ENCODE results near the gene PLEKHO1.

Gene PLEKHO1

DNA sequence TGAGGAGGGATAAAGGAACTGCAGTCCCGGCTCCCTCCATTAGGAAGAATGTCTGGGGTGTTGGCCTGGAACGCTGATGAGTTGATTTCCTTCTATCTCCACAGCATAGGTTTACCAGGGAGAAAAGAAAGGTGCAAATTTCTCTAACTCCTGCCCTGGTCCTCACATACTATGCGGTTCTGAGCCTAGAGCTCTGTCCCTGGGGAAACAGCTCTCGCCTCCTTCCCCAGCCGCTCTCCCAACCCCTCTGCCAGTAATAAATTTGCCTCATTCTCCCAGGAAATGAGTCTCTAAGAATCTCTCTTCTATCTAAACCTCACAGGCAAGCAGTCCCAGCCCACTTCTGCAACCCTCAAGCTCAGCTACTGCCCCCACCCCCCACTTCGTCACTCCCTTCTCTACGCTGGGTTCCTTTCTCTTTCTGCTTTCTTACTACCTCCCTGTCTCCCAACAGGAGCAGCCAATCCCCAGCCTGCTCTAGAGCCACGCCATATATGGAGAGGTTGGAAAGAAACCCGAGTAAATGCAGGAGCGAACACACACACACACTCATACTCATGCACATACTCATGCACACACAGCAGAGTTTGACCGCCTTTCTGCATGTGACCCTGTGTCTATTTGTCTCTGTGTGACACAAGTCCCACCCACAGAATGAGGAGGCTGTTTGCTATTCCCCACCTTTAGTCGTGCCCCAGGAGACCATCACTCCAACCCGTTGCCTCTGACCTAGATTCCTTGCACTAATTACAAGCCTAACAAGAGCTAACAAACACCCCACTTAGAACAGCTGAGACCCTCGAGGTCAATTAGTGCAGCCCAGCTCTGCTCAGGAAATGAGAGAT, 13.4 kb downstream of the PLEKHO1 start:
- Histone ChIP-seq H3K4me1 (ENCODE audit: control insufficient read depth, insufficient read depth, low read length) (peaks cover 38% of the 10 kb centered on the region), H3K9ac (ENCODE audit: low read length) (peak overlapping the region; percentile 69), H3K27me3 (ENCODE audit: control insufficient read depth, insufficient read depth, low read length) (no peaks in the 10 kb centered on the region), H3K9me3 (ENCODE audit: control insufficient read depth, low read length) (no peaks in the 10 kb centered on the region), H3K36me3 (ENCODE audit: control insufficient read depth, insufficient read depth, low read length) (no peaks in the 10 kb centered on the region), H3K4me3 (ENCODE audit: low read length) (peak overlapping the region; percentile 4)

DNA sequence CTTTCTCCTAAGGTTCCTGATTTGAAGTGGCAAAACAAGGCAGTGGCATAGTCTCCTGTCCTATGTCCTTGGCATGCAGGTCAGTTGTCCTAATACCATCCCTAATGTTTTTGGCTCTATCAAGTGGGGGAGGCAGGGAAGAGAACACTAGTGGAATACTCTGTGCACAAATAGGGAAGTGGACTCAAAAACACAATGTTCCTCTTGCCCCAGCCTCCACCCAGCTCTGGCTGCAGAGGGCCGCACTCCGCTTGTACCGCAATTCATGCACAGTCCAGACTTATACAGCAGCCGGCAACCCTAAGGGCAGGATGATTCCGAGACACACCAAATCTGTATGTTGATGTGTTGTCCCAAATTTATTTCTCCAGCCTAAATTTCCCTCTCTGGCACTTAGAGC, 14.5 kb downstream of the PLEKHO1 start:
- no peak overlapping the region for H3K9ac ChIP-seq (ENCODE audit: low read length)
- no peaks in the 10 kb centered on the region for H3K27me3 ChIP-seq (ENCODE audit: control insufficient read depth, insufficient read depth, low read length)
- H3K36me3 ChIP-seq (ENCODE audit: control insufficient read depth, insufficient read depth, low read length) = no peaks in the 10 kb centered on the region
- no peaks in the 10 kb centered on the region for H3K9me3 ChIP-seq (ENCODE audit: control insufficient read depth, low read length)
- peaks cover 42% of the 10 kb centered on the region for H3K4me1 ChIP-seq (ENCODE audit: control insufficient read depth, insufficient read depth, low read length)
- no peak overlapping the region for H3K4me3 ChIP-seq (ENCODE audit: low read length)

DNA sequence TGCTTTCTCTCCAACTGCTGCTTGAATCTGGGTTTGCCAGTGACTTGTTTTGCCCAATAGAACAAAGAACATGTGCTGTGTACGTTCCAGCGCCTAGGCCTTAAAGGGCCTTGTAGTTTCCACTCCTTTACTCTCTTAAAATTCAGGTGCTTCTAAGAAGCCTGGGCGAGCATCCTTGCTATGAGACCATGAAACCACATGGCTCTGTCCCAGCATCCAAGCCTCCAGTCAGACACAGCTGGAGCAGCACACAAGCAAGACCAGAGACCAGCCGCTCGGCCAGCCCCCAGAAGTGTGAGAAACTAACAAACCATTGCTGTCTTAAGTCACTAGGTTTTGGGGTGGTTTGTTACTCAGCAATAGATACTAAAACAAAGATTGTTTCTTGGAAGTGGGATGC, 15.1 kb downstream of the PLEKHO1 start:
- Histone ChIP-seq H3K36me3 (ENCODE audit: control insufficient read depth, insufficient read depth, low read length) (no peaks in the 10 kb centered on the region), H3K9ac (ENCODE audit: low read length) (peak overlapping the region; percentile 11), H3K27me3 (ENCODE audit: control insufficient read depth, insufficient read depth, low read length) (no peaks in the 10 kb centered on the region), H3K9me3 (ENCODE audit: control insufficient read depth, low read length) (no peaks in the 10 kb centered on the region), H3K4me1 (ENCODE audit: control insufficient read depth, insufficient read depth, low read length) (peaks cover 43% of the 10 kb centered on the region), H3K4me3 (ENCODE audit: low read length) (no peak overlapping the region)

DNA sequence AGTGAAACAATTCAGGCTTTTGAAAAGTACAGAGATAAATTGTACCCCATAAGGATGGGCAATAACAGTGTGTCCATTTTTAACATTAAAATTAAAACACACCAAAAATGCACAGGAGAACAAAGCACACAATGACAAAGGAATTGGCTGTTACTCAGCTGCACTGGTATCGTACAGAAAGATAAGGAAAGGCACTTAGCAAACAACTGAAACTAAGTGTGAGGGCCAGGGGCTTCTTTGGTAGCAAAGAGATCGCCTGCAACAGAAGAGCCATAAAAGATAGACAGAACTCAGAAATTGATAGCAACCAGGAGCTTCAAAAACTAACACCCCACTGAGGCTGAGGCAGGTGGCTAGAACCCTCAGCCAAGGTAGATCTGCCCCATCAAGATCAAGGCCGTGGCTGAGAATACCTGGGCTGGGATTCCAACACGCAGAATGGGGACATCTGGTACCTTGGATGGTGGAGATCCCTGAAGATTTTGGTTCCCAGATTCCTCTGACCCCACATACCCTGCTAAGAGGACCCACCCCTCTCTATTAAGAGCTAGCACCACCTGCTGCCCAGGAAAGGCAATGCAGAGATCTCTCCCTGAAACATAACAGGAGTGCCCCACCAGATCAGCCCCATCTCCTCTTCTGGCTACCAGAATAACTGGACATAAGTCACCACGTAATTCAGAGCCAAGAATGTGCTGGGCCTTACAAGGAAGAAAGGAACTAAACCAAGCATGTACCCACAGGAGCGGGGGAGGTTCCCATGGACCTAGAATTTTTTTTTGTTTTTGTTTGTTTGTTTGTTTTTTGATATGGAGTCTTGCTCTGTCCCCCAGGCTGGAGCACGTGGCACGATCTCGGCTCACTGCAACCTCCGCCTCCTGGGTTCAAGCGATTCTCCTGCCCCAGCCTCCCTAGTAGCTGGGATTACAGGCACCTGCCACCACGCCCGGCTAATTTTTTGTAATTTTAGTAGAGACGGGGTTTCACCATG, 16.2 kb downstream of the PLEKHO1 start:
- no peak overlapping the region for H3K4me3 ChIP-seq (ENCODE audit: low read length)
- peaks cover 43% of the 10 kb centered on the region for H3K4me1 ChIP-seq (ENCODE audit: control insufficient read depth, insufficient read depth, low read length)
- H3K9ac ChIP-seq (ENCODE audit: low read length) = no peak overlapping the region
- no peaks in the 10 kb centered on the region for H3K27me3 ChIP-seq (ENCODE audit: control insufficient read depth, insufficient read depth, low read length)
- H3K36me3 ChIP-seq (ENCODE audit: control insufficient read depth, insufficient read depth, low read length) = no peaks in the 10 kb centered on the region
- no peaks in the 10 kb centered on the region for H3K9me3 ChIP-seq (ENCODE audit: control insufficient read depth, low read length)

DNA sequence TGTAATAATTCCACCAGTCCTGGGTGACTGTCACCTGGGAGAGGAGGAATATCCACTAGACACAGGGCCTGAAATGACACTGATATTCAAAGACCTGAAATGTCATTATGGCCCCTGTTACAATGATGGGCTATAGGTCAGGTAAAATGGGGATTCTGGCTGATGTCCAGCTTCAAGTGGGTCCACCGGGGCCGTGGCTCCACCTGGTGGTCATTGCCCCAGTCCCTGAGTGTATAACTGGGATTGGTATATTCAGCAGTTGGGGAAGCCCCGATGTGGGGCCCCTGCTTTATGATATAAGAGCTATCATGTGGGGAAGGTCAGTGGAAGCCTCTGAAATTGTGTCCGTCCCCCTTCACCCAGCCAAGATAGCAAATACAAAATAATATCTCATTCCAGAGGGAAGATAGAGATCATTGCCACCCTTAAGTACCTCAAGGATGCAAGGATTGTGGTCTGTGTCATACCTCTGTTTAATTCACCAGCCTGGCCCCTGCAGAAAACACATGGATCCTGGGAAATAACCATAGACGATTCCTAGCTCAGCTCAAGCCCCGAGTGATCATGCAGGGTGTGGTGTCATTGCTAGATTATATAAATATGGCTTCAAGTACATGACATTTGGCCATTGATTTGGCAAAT, 19.4 kb downstream of the PLEKHO1 start:
- Histone ChIP-seq H3K4me3 (ENCODE audit: low read length) (no peak overlapping the region), H3K4me1 (ENCODE audit: control insufficient read depth, insufficient read depth, low read length) (peaks cover 22% of the 10 kb centered on the region), H3K9me3 (ENCODE audit: control insufficient read depth, low read length) (no peaks in the 10 kb centered on the region), H3K9ac (ENCODE audit: low read length) (no peak overlapping the region), H3K27me3 (ENCODE audit: control insufficient read depth, insufficient read depth, low read length) (no peaks in the 10 kb centered on the region), H3K36me3 (ENCODE audit: control insufficient read depth, insufficient read depth, low read length) (no peaks in the 10 kb centered on the region)

DNA sequence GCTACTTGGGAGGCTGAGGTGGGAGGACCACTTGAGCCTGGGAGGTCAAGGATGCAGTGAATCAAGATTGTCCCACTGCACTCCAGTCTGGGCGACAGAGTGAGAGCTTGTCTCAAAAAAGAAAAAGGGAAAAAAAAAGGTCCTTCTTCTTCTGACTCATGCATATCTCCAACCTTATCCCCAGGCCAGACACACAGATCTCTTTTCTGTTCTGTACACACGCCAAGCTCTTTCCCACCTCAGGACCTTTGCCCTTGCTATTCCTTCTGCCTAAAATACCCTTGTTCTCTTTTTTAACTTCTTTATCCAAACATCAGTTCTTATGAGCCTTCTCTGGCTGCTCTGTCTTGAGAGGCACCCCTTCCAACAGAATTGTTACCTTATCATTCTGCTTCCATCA, 22.1 kb downstream of the PLEKHO1 start:
- Histone ChIP-seq H3K36me3 (ENCODE audit: control insufficient read depth, insufficient read depth, low read length) (no peaks in the 10 kb centered on the region), H3K4me3 (ENCODE audit: low read length) (no peak overlapping the region), H3K9ac (ENCODE audit: low read length) (no peak overlapping the region), H3K4me1 (ENCODE audit: control insufficient read depth, insufficient read depth, low read length) (peaks cover 5% of the 10 kb centered on the region), H3K27me3 (ENCODE audit: control insufficient read depth, insufficient read depth, low read length) (no peaks in the 10 kb centered on the region), H3K9me3 (ENCODE audit: control insufficient read depth, low read length) (no peaks in the 10 kb centered on the region)

DNA sequence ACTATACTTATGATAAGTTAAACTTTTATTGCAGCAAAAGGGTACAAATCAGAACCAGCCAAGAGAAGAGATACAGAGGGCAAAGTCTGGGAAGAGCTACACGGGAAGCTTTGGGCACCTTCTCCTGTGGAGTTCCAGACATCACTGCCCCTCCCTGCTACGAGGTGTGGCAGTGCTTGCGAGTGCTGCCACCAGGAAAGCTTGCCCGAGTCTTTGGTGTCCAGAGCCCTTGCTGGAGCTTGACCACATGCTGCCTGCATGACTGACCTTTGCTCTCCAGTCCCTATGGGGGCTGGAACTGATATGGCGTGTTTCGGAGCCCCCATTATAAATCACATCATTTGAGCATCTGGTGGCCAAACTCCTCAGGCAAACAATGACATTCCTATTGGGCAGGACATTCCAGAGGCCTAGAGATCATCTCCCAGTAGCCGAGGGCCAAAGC, 23.4 kb downstream of the PLEKHO1 start:
- H3K4me3 ChIP-seq (ENCODE audit: low read length) = no peak overlapping the region
- no peak overlapping the region for H3K9ac ChIP-seq (ENCODE audit: low read length)
- no peaks in the 10 kb centered on the region for H3K27me3 ChIP-seq (ENCODE audit: control insufficient read depth, insufficient read depth, low read length)
- no peaks in the 10 kb centered on the region for H3K36me3 ChIP-seq (ENCODE audit: control insufficient read depth, insufficient read depth, low read length)
- H3K9me3 ChIP-seq (ENCODE audit: control insufficient read depth, low read length) = no peaks in the 10 kb centered on the region
- H3K4me1 ChIP-seq (ENCODE audit: control insufficient read depth, insufficient read depth, low read length) = peaks cover 8% of the 10 kb centered on the region

DNA sequence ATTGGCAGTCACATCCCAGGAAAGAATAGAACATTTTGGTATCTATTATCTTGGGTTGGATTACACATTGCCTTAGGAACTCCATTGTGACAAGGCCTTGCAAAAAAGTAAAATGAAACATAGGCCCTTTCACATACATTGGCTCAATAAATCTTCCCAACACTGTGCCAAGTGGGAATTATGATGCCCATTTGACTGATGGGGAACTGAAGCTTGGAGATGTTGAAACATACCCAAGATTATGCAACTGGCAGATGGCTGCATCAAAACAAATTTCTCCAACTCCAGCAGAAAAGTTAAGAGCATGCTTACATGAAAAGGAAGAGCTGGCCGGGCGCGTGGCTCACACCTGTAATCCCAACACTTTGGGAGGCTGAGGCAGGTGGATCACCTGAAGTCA, 26.9 kb downstream of the PLEKHO1 start:
- Histone ChIP-seq H3K9me3 (ENCODE audit: control insufficient read depth, low read length) (no peaks in the 10 kb centered on the region), H3K4me1 (ENCODE audit: control insufficient read depth, insufficient read depth, low read length) (peaks cover 3% of the 10 kb centered on the region), H3K9ac (ENCODE audit: low read length) (no peak overlapping the region), H3K36me3 (ENCODE audit: control insufficient read depth, insufficient read depth, low read length) (no peaks in the 10 kb centered on the region), H3K27me3 (ENCODE audit: control insufficient read depth, insufficient read depth, low read length) (no peaks in the 10 kb centered on the region), H3K4me3 (ENCODE audit: low read length) (no peak overlapping the region)

DNA sequence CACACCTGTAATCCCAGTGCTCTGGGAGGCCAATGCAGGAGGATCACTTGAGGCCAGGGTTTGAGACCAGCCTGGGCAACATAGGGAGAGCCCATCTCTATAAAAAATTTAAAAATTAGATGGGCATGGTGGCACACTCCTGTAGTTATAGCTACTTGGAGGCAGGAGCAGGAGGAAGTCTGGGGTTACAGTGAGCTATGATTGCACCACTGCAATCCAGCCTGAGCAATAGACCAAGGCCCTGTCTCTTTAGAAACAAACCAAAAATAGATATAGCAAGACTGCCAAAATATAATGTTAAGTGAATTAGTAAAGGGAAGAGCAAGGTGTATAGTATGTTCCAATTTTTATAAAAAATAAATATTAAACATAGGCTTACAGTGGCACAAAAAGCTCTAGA, 28.8 kb downstream of the PLEKHO1 start:
- Histone ChIP-seq H3K4me1 (ENCODE audit: control insufficient read depth, insufficient read depth, low read length) (peaks cover 3% of the 10 kb centered on the region), H3K4me3 (ENCODE audit: low read length) (no peak overlapping the region), H3K9ac (ENCODE audit: low read length) (no peak overlapping the region), H3K9me3 (ENCODE audit: control insufficient read depth, low read length) (no peaks in the 10 kb centered on the region), H3K36me3 (ENCODE audit: control insufficient read depth, insufficient read depth, low read length) (no peaks in the 10 kb centered on the region), H3K27me3 (ENCODE audit: control insufficient read depth, insufficient read depth, low read length) (no peaks in the 10 kb centered on the region)

DNA sequence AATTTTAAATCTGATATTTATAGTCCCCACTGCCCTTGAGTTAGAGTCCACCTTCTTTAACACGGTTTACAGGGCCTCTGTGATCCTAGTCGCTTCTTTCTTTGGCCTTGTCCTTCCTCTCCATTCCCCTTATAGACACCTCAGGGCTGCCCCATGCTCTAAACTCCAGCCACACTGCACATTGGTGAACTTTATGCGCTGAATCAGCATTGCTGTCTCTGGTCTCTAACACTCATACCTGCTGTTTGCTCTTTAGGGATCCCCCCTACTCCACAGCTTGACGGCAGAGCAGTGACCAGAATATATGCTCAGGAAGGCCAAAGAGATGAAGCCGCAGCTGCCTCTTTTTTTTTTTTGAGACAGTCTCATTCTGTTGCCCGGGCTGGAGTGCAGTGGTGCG, 30.2 kb downstream of the PLEKHO1 start:
- Histone ChIP-seq H3K4me3 (ENCODE audit: low read length) (no peak overlapping the region), H3K36me3 (ENCODE audit: control insufficient read depth, insufficient read depth, low read length) (no peaks in the 10 kb centered on the region), H3K4me1 (ENCODE audit: control insufficient read depth, insufficient read depth, low read length) (peaks cover 3% of the 10 kb centered on the region), H3K9ac (ENCODE audit: low read length) (no peak overlapping the region), H3K9me3 (ENCODE audit: control insufficient read depth, low read length) (no peaks in the 10 kb centered on the region), H3K27me3 (ENCODE audit: control insufficient read depth, insufficient read depth, low read length) (no peaks in the 10 kb centered on the region)

DNA sequence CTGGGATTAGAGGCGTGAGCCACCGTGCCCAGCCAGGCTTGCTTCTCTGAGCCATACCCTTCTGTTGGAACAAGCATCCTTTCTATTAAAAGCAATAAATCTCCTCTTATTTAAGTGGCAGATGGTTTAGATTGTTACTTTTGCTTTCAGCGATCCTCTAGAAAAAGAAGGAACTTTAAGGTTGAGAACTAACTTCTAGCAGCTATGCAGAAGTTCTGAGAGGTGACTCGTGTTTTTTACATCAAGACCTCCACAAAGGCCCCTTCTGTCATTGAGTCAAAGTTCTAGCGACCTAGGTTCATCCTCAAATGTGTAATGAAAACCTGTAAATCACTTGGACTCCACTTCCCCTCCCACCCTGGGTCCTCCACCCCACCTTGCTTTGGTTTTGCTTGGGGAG, 30.8 kb downstream of the PLEKHO1 start:
- Histone ChIP-seq H3K9me3 (ENCODE audit: control insufficient read depth, low read length) (no peaks in the 10 kb centered on the region), H3K4me3 (ENCODE audit: low read length) (no peak overlapping the region), H3K27me3 (ENCODE audit: control insufficient read depth, insufficient read depth, low read length) (no peaks in the 10 kb centered on the region)

DNA sequence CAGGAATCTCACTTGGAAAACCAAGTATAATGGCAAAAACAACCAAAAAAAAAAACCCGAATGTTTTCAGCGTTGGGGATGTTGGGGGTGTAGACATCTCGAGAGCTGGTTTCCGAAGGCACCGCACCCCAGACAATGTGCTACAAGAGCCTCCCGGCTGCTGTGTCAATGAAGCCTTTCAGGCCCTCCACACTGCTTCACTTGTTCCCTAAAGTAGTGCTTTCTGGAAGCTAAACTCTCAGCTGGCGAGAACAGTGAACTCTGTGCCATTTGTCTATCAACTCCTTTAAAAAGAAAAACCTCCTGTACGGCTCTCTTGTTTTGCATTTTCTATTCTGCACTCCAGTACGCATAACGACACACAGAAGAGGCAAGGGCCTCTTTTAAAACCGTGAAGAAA, 32.5 kb downstream of the PLEKHO1 start:
- peaks cover 3% of the 10 kb centered on the region for H3K4me1 ChIP-seq (ENCODE audit: control insufficient read depth, insufficient read depth, low read length)
- no peak overlapping the region for H3K9ac ChIP-seq (ENCODE audit: low read length)
- no peaks in the 10 kb centered on the region for H3K36me3 ChIP-seq (ENCODE audit: control insufficient read depth, insufficient read depth, low read length)
- no peaks in the 10 kb centered on the region for H3K27me3 ChIP-seq (ENCODE audit: control insufficient read depth, insufficient read depth, low read length)
- no peak overlapping the region for H3K4me3 ChIP-seq (ENCODE audit: low read length)
- H3K9me3 ChIP-seq (ENCODE audit: control insufficient read depth, low read length) = no peaks in the 10 kb centered on the region

More for the DNA sequence above, 30.8 kb downstream of the PLEKHO1 start:
- Histone ChIP-seq H3K4me1 (ENCODE audit: control insufficient read depth, insufficient read depth, low read length) (peaks cover 3% of the 10 kb centered on the region), H3K9ac (ENCODE audit: low read length) (no peak overlapping the region), H3K36me3 (ENCODE audit: control insufficient read depth, insufficient read depth, low read length) (no peaks in the 10 kb centered on the region)

All from mucosa of stomach (tissue), 1 donor.